ENCODE data around the gene GRPEL1.

GRCh38 chr4:7045553-7045952 is 22.3 kb downstream of the GRPEL1 start:
- TF ChIP-seq HDAC2 (IDR thresholded peaks at IDR 0.05; ENCODE audit: borderline replicate concordance in 1 of 2, low read depth in 2 of 2, low read length in 2 of 2) (no peak), CBX5 (IDR thresholded peaks at IDR 0.05; ENCODE audit: low read depth, low read length) (no peak), YY1 (IDR thresholded peaks at IDR 0.05; ENCODE audit: low read depth, low read length) (no peak), RAD21 (IDR thresholded peaks at IDR 0.05 in 1 of 2, conservative IDR thresholded peaks at IDR 0.05 in 1 of 2; ENCODE audit: low read depth in 2 of 2, low read length in 2 of 2) (no peak), KDM1A (IDR thresholded peaks at IDR 0.05; ENCODE audit: borderline replicate concordance, low read length) (no peak), MAX (IDR thresholded peaks at IDR 0.05) (no peak), CTBP2 (IDR thresholded peaks at IDR 0.05; ENCODE audit: borderline replicate concordance, insufficient read depth, insufficient read length, low read length) (no peak), POLR2A (IDR thresholded peaks at IDR 0.05; ENCODE audit: control extremely low read depth in 1 of 2, low read depth in 2 of 2, low read length in 2 of 2) (no peak), GTF2F1 (IDR thresholded peaks at IDR 0.05; ENCODE audit: borderline replicate concordance, low read depth, low read length) (no peak), POLR2AphosphoS5 (IDR thresholded peaks at IDR 0.05; ENCODE audit: low read depth, low read length) (no peak), CEBPB (IDR thresholded peaks at IDR 0.05; ENCODE audit: low read depth, low read length) (no peak)
- TF ChIP-seq, protein P1, sequence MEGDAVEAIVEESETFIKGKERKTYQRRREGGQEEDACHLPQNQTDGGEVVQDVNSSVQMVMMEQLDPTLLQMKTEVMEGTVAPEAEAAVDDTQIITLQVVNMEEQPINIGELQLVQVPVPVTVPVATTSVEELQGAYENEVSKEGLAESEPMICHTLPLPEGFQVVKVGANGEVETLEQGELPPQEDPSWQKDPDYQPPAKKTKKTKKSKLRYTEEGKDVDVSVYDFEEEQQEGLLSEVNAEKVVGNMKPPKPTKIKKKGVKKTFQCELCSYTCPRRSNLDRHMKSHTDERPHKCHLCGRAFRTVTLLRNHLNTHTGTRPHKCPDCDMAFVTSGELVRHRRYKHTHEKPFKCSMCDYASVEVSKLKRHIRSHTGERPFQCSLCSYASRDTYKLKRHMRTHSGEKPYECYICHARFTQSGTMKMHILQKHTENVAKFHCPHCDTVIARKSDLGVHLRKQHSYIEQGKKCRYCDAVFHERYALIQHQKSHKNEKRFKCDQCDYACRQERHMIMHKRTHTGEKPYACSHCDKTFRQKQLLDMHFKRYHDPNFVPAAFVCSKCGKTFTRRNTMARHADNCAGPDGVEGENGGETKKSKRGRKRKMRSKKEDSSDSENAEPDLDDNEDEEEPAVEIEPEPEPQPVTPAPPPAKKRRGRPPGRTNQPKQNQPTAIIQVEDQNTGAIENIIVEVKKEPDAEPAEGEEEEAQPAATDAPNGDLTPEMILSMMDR (IDR thresholded peaks at IDR 0.05; ENCODE audit: control extremely low read depth in 1 of 3, insufficient read depth in 1 of 3, low read depth in 1 of 3, low read length in 3 of 3): no peak
